Fibroblast of lung (primary cell): Measurements from ENCODE around the gene POMC.

Source experiments
- EZH2 ChIP-seq: IDR thresholded peaks from 2 replicates; pipeline ENCODE4 v1.5.1; 2012; ENCODE audit warnings: low read length, control low read depth, mild to moderate bottlenecking; ENCODE audit errors: missing control alignments
- TF ChIP-seq, protein P1 (sequence below), 2 donors: IDR thresholded peaks in 1 of 2; conservative IDR thresholded peaks in 1 of 2; 1 replicate in 1 of 2; 2 replicates in 1 of 2; pipeline ENCODE4 v1.5.1; 2011 to 2012; ENCODE audit warnings: low read length in 2 of 2, control low read depth in 1 of 2, inconsistent platforms in 1 of 2, low read depth in 1 of 2, mild to moderate bottlenecking in 1 of 2

DNA sequence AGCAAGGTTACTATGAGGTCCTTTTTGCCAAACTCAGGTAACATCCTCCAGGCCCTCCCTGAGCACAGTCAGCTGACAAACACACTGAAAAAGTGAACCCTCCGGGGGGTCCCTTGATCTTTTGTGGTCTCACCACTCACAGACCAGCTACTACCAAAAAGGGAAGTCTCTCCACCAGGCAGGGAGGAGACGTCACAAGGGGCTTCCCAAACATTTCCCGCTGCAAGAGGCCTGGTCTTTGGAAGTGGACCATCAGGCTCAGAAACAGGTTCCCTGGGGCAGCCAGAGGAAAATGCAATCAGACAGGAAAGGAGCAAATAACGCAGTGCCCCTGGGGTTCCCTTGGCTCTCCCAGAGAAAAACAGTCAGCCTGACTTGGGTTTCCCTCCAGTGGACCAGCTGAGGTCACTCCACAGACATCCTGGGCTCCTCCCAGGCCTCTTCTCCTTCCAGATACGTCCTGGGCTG, 38.7 kb upstream of the POMC start:
- TF ChIP-seq, protein P1, sequence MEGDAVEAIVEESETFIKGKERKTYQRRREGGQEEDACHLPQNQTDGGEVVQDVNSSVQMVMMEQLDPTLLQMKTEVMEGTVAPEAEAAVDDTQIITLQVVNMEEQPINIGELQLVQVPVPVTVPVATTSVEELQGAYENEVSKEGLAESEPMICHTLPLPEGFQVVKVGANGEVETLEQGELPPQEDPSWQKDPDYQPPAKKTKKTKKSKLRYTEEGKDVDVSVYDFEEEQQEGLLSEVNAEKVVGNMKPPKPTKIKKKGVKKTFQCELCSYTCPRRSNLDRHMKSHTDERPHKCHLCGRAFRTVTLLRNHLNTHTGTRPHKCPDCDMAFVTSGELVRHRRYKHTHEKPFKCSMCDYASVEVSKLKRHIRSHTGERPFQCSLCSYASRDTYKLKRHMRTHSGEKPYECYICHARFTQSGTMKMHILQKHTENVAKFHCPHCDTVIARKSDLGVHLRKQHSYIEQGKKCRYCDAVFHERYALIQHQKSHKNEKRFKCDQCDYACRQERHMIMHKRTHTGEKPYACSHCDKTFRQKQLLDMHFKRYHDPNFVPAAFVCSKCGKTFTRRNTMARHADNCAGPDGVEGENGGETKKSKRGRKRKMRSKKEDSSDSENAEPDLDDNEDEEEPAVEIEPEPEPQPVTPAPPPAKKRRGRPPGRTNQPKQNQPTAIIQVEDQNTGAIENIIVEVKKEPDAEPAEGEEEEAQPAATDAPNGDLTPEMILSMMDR (conservative IDR thresholded peaks at IDR 0.05 in 1 of 2, IDR thresholded peaks at IDR 0.05 in 1 of 2; ENCODE audit: low read depth in 1 of 2, low read length in 2 of 2): no peak
- no peak for TF ChIP-seq EZH2
